HG03442 (cell line): ENCODE results near the gene HDAC7.

Source experiments
- ATAC-seq: cut with Tn5 transposase; IDR thresholded peaks from one replicate; pipeline ENCODE4 v1.9.1; 2021; ENCODE audit warnings: mild to moderate bottlenecking, moderate library complexity; ENCODE audit not compliant: unreplicated experiment

HDAC7 gene

GRCh38 chr12:47782372-47782770, 37.3 kb downstream of the HDAC7 start:
- no peak for ATAC-seq

DNA sequence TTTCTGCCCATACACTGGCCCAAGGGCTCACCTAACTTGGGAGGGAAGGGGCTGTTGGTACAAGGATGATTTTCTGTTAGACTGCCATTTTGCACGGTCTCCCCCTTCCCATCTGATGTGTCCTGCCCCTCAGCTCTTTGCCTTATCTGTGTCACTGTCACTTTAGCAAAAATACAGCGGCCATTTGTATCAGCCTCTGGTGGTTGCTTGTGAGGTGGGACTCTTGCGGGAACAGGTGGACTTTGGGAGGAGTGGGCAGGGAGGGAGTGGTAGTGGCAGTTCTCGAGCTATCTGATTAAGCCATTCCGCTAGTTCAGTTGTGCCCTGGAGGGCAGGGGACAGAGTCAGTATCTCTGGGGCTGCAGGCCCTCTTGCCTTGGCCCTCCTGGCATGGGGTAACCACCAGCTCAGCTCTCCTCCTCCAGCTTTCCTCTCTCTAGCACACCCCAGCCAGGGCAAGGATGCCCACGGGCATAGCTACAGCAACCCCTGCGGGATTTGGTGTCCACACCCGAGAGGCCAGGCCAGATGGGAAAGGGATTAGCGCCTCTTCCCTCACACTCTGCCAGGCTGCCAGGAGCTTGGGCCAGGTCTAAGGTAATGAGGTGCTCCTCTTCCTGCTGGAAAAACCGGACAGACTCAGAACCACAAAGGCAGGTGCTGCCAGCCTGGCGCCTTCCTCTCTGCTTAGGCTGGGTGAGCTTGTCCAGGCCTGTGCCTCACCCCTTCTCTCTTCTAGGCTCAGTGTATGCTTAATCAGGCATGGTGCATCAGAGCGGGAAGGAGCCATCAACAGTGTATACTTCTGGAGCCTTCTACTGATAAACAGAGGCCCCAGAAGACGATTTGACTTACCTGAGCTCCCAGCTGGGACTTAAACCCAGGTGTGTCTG, 38.0 kb downstream of the HDAC7 start:
- no peak for ATAC-seq

- ATAC-seq, result no peak
These were observed 39.7 kb downstream of the HDAC7 start for GRCh38 chr12:47779943-47780504.

DNA sequence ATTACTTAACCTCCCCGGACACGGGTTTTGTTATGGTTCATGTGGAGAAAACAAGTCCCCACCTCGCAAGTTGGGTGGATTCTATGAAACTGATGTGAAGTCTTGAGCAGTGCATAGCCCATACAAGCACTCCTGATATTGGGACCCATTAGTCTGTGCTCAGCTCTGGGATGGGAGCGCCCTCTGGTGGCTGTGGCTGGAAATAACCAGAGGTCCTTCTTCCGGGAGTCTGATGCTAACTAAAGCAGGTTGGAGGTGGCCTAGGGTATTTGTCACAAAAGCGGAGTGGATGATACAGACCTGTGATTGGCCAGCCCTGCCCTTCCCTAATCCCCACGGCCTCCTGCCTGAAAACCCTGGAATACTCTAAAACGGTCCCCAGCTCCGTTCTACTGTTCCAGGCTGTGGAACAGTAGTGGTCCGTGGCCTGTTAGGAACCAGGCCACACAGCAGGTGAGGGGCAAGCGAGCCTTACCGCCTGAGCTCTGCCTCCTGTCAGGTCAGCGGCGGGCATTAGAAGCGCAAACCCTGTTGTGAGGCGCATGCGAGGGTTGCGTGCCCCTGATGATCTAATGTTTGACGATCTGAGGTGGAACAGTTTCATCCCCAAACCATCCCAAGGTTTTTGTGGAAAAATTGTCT, 40.3 kb downstream of the HDAC7 start:
- peak; percentile 81 for ATAC-seq

DNA sequence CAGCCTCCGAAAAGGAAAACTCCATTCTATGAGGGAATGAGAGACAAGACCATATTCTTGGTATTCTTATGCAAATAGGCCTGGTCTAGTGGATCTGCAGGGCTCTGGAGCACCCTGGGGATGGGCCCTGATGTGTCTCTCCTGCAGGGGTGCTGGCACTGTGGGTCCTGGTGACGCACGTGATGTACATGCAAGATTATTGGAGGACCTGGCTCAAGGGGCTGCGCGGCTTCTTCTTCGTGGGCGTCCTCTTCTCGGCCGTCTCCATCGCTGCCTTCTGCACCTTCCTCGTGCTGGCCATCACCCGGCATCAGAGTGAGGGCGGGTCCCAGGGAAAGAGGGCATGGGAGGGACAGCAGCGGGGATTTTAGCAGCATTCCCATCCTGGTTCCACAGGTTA, 40.8 kb downstream of the HDAC7 start:
- ATAC-seq, result no peak

GRCh38 chr12:47777741-47778558, 41.8 kb downstream of the HDAC7 start:
- no peak for ATAC-seq

GRCh38 chr12:47777151-47777550, 42.6 kb downstream of the HDAC7 start:
- no peak for ATAC-seq

DNA sequence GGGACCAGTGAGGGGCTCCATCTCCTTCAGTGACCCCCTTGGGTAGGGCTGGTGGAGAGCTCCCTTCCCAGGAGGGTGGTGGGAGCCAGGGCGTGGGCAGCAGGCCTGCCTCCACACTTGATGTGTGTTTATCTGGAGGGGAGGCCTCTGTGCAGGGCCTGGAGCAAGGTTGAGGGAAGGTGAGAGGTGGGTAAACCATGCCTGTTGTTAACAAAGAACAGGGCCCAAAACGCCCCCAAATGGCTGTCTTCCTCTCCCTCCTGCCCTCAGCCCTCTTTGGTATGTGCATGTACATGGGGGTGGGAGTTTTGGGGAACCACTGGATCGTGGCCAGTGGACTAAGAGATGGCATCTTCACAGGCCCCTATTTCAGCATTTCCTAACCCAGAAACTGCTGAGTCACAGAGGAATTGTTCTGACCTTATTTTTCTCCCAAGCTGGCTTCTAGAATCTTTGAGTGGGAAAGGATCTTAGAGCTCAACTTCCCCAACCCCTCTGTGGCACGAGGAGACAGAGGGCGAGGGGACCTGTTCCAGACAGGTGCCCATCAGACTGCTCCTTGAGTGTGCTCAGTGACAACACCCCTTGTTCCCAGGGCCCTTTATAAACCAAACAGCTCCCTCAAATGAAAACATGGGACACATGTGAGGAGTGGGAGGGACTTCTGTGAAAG, 43.1 kb downstream of the HDAC7 start:
- no peak for ATAC-seq

GRCh38 chr12:47775100-47775911, 44.4 kb downstream of the HDAC7 start:
- no peak for ATAC-seq

DNA sequence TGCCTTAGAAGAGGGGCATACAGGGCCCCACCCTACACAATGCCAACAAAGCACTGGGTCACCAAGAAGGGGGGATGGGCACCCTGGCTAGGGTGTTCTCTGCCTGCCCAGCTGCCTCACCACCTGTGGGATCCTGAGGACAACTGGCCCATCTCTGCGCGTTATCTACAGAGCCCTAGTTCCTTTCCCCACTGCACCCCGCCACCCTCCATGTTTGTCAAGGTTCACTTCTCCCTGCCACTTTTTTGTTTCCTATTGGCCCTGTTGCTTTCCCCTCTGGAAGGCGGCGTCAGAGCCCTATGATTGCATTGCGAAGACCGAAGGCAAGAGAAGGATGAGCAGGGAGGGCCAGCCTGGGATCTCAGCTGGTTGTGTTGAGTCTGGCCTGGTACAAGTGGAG, 45.0 kb downstream of the HDAC7 start:
- ATAC-seq, result no peak

DNA sequence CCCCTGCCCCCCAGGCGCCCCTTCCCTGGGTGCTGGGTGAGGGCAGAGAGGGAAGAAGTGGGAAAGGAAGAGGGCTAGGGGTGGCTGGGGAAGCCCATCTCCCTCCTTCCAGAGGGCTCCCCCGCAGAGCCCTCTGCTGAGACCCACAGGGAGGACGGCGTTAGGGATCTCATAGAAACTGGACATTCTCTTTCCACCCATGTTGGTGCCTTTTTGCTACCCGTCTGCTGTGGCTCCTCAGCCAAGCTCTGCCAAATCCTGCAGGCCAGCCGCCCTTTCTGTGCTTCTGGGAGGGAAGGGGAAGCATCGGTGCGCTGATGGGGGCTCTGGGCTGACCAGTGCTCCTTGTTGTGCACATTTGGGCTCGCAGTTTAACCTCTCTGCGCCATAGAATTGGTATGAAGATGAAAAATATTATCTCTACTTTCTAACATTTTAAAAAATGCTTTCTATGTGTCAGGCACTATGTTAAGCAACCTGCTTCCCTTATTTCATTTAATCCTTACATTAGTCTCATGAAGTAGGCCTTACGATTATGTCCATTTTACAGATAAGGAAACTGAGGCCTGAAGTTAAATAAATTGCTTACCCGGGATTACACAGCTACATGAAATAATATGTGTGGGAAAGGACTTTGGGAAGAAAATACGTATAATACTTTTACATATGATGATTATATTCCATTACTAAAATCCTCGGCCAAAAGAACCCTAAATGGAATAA, 45.7 kb downstream of the HDAC7 start:
- ATAC-seq, result no peak

- peak; percentile 85 for ATAC-seq
These were observed 46.4 kb downstream of the HDAC7 start, which contains the start of gene SLC48A1 for GRCh38 chr12:47773062-47773857. Gene SLC48A1 (plus strand): TSS chr12:47773238. CDS start chr12:47773305, 67 bp downstream.

DNA sequence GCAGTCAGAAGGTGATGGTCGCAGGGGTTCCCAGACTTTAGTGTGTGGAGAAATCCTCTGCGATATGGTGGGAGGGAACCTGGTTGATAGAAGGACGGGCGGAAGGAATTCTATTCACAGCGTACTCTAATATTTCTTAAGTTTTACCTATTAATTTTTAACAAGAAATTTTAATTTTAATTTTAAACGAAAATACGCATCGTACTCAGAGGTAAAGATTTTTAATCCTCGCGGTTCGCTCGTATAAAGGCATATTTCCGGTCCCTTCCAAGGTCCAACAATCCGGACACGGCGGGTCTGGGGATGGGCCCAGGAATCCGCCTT, 47.0 kb downstream of the HDAC7 start:
- no peak for ATAC-seq

DNA sequence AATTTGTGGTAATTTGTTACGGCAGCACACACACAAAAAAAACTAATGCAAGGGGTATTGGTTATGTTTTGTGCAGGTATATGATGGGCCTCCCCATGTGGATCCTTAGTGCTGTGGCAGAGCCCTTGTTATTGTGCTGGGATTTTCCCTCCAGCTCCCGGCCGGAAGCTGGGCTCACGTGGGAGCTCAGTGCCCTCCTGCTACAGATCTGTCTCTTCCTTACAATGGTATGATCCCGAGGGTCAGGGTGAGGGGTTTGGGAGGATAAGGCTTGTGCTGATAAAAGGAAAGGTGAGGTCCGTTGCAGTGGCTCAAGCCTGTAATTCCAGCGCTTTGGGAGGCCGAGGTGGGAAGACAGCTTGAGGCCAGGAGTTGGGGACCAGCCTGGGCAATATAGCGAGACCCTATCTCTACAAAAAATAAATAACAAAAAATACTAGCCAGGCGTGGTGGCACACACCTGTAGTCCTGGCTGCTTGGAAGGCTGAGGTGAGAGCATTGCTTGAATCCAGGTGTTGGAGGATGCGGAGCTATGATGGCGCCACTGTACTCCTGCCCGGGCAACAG, 47.5 kb downstream of the HDAC7 start:
- ATAC-seq, result no peak

- ATAC-seq, result no peak
These were observed 48.4 kb downstream of the HDAC7 start for GRCh38 chr12:47771304-47771703.

- no peak for ATAC-seq
These were observed 49.5 kb downstream of the HDAC7 start for GRCh38 chr12:47770086-47770726.

DNA sequence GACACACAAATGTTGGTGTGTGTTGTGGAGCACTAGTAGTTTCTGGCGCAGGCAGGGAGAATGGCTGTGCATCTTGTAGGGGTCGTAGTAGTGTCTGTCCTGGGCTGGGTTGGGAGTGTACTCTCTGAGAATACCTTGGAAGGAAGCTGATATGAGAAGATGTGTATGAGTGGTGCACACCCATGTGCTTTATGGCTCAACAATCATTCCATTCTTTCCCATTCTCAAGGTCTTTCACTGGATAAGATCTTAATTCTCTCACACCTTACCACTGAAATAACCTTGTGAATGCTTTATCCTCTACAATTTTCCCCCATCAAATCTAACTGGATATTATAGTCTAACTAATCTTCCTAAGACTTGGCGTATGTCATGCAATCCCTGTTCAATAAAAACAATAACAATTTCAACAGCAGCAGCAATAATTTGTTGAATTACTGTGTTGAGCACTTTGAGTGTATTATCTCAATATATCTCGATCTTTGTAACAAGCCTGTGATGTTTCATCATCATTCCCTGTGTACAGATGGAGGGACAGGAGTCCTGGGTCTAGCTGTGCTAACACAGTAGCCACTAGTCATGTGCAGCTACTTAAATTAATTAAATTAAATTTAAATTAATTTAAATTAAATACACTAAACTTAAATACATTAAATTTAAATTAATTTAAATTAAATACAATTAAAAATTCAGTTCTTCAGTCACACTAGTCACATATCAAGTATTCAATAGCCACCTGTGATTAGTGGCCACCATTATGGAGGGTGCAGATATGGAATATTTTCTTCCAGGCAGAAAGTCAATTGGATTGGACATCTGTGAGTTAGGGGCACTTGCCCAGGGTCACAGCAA, 50.2 kb downstream of the HDAC7 start:
- no peak for ATAC-seq
